Measurements from ENCODE around the gene ZNRF2.
A peak's percentile ranks its signal among the peaks of the same experiment; 100 is the strongest.

The ZNRF2 gene

GRCh38 chr7:30284298-30285066, at the start of gene ZNRF2:
Gene ZNRF2, plus strand, starts transcription at chr7:30284597. Its CDS starts 761 bp downstream, at chr7:30285358.
- DNase-seq, result peak; percentile 96

GRCh38 chr7:30237271-30237695, 47.1 kb upstream of the ZNRF2 start:
- no peak for DNase-seq

- DNase-seq, result peak; percentile 59
Measured at GRCh38 chr7:30238721-30239441, 45.5 kb upstream of the ZNRF2 start.

GRCh38 chr7:30240106-30240800, 44.1 kb upstream of the ZNRF2 start:
- DNase-seq, result no peak

- no peak for DNase-seq
Measured at GRCh38 chr7:30241767-30242166, 42.6 kb upstream of the ZNRF2 start.

GRCh38 chr7:30244340-30244739, 40.1 kb upstream of the ZNRF2 start:
- DNase-seq, result no peak

GRCh38 chr7:30245913-30246312, 38.5 kb upstream of the ZNRF2 start:
- DNase-seq, result no peak

GRCh38 chr7:30246392-30246791, 38.0 kb upstream of the ZNRF2 start:
- no peak for DNase-seq

GRCh38 chr7:30247541-30248401, 36.6 kb upstream of the ZNRF2 start:
- DNase-seq, result peak; percentile 79

GRCh38 chr7:30249316-30249715, 35.1 kb upstream of the ZNRF2 start:
- DNase-seq, result no peak

- DNase-seq, result no peak
Measured at GRCh38 chr7:30249986-30250774, 34.2 kb upstream of the ZNRF2 start.

GRCh38 chr7:30251708-30252329, 32.6 kb upstream of the ZNRF2 start:
- no peak for DNase-seq

GRCh38 chr7:30252885-30253795, 31.3 kb upstream of the ZNRF2 start:
- DNase-seq, result peak; percentile 92

- DNase-seq, result peak; percentile 68
Measured at GRCh38 chr7:30253796-30254165, 30.6 kb upstream of the ZNRF2 start.

GRCh38 chr7:30254248-30254647, 30.1 kb upstream of the ZNRF2 start:
- no peak for DNase-seq

- DNase-seq, result no peak
Measured at GRCh38 chr7:30254717-30255063, 29.7 kb upstream of the ZNRF2 start.

- DNase-seq, result no peak
Measured at GRCh38 chr7:30255064-30255769, 29.2 kb upstream of the ZNRF2 start.

GRCh38 chr7:30256349-30256858, 28.0 kb upstream of the ZNRF2 start:
- DNase-seq, result no peak

- DNase-seq, result no peak
Measured at GRCh38 chr7:30260246-30260768, 24.1 kb upstream of the ZNRF2 start.
